HEK293T (cell line): ENCODE measurements around the gene DTYMK.
"Not testable (repeated sequence)": the region's sequence is repeated elsewhere in the genome, so short reads cannot be mapped to it uniquely, and the experiment has no call there.

Source experiments
- CTCF ChIA-PET: fragments of 350-600 bp; formaldehyde crosslinking; extraction: SDS; loops from one replicate; lab custom pipeline; 2021; ENCODE audit warnings: antibody characterized with exemption, inconsistent platforms; lab: Yijun Ruan, JAX
- POLR2A ChIA-PET: fragments of 350-600 bp; formaldehyde crosslinking; extraction: SDS; loops from one replicate; lab custom pipeline; 2020; ENCODE audit warnings: antibody characterized with exemption, inconsistent platforms; lab: Yijun Ruan, JAX
- DNase-seq: peaks from one replicate; pipeline ENCODE4 v3.0.0; 2012; ENCODE audit warnings: mixed read lengths; ENCODE audit errors: extremely low spot score
- ARNT ChIP-seq: fragments of 450-650 bp; IDR thresholded peaks from 2 replicates; pipeline ENCODE4 v1.6.1; 2017; ENCODE audit warnings: mild to moderate bottlenecking
- BHLHE40 ChIP-seq: fragments of 450-650 bp; IDR thresholded peaks from 2 replicates; pipeline ENCODE4 v1.6.1; 2016; ENCODE audit warnings: mild to moderate bottlenecking, moderate library complexity, borderline replicate concordance
- CTBP1 ChIP-seq: fragments of 450-650 bp; IDR thresholded peaks from 2 replicates; pipeline ENCODE4 v1.6.1; 2016; ENCODE audit warnings: borderline replicate concordance
- ELF4 ChIP-seq: fragments of 450-650 bp; IDR thresholded peaks from 2 replicates; pipeline ENCODE4 v1.6.1; 2017; ENCODE audit warnings: antibody characterized with exemption
- FOXA1 ChIP-seq: fragments of 450-650 bp; IDR thresholded peaks from 2 replicates; pipeline ENCODE4 v1.6.1; 2016; ENCODE audit warnings: mild to moderate bottlenecking
- FOXK2 ChIP-seq: fragments of 450-650 bp; IDR thresholded peaks from 2 replicates; pipeline ENCODE4 v1.6.1; 2016; ENCODE audit warnings: mild to moderate bottlenecking
- FOXM1 ChIP-seq: fragments of 450-650 bp; IDR thresholded peaks from 2 replicates; pipeline ENCODE4 v1.6.1; 2017; ENCODE audit warnings: mild to moderate bottlenecking, borderline replicate concordance
- HDGF ChIP-seq: fragments of 450-650 bp; IDR thresholded peaks from 2 replicates; pipeline ENCODE4 v1.6.1; 2017; ENCODE audit warnings: antibody characterized with exemption, borderline replicate concordance
- L3MBTL2 ChIP-seq: fragments of 450-650 bp; conservative IDR thresholded peaks from 2 replicates; pipeline ENCODE4 v1.6.1; 2016; ENCODE audit warnings: mild to moderate bottlenecking
- LEF1 ChIP-seq: fragments of 450-650 bp; IDR thresholded peaks from 2 replicates; pipeline ENCODE4 v1.6.1; 2017; ENCODE audit warnings: mild to moderate bottlenecking, borderline replicate concordance
- NFRKB ChIP-seq: fragments of 450-650 bp; IDR thresholded peaks from 2 replicates; pipeline ENCODE4 v1.6.1; 2016; ENCODE audit warnings: mild to moderate bottlenecking, moderate library complexity
- PKNOX1 ChIP-seq: fragments of 450-650 bp; IDR thresholded peaks from 2 replicates; pipeline ENCODE4 v1.6.1; 2016
- SP1 ChIP-seq: fragments of 450-650 bp; IDR thresholded peaks from 2 replicates; pipeline ENCODE4 v1.6.1; 2017
- SUZ12 ChIP-seq: fragments of 450-650 bp; IDR thresholded peaks from 2 replicates; pipeline ENCODE4 v1.6.1; 2016; ENCODE audit warnings: mild to moderate bottlenecking
- TARDBP ChIP-seq: fragments of 450-650 bp; IDR thresholded peaks from 2 replicates; pipeline ENCODE4 v1.6.1; 2016
- ZNF384 ChIP-seq: fragments of 450-650 bp; IDR thresholded peaks from 2 replicates; pipeline ENCODE4 v1.6.1; 2016

The DTYMK gene

GRCh38 chr2:241665731-241666440 is 20.7 kb downstream of the DTYMK start:
- no peak for TF ChIP-seq ARNT
- peak; percentile 82 for TF ChIP-seq PKNOX1
- no peak for TF ChIP-seq ELF4
- DNase-seq: no peak
- ChIA-PET POLR2A (no interaction called here), CTCF (no interaction called here)

- CTCF ChIA-PET, DNase-seq: not testable (repeated sequence)
- POLR2A ChIA-PET: interaction anchor here (1.2 kb wide), 1 partner anchor 24 kb away, joined by 4 read pairs; the partner anchor contains the start of gene DTYMK
These were observed 23.9 kb downstream of the DTYMK start for GRCh38 chr2:241662731-241663130.

- ChIA-PET CTCF (no interaction called here), POLR2A (no interaction called here)
- DNase-seq: no peak
- TF ChIP-seq CTBP1 (no peak), FOXM1 (no peak), ZNF384 (no peak), LEF1 (no peak), ARNT (no peak), SUZ12 (no peak), ELF4 (no peak), TARDBP (no peak), BHLHE40 (no peak)
These were observed 25.9 kb downstream of the DTYMK start for GRCh38 chr2:241660593-241661213.

GRCh38 chr2:241659150-241659739 is 27.4 kb downstream of the DTYMK start:
- TF ChIP-seq SP1 (no peak), FOXM1 (no peak), ZNF384 (no peak), NFRKB (no peak), SUZ12 (no peak)
- DNase-seq: peak; percentile 47
- CTCF ChIA-PET: interaction anchor here (0.6 to 1.1 kb wide), 6 partner anchors 25 to 1023 kb away, joined by 3 to 4 read pairs (median 3); partner anchors contain the start of gene DTYMK
- POLR2A ChIA-PET: interaction anchor here (1.4 to 1.8 kb wide), 2 partner anchors 27 to 344 kb away, joined by 3 to 5 read pairs; partner anchors contain the start of gene DTYMK

- POLR2A ChIA-PET: interaction anchor here (1.4 to 1.8 kb wide), 2 partner anchors 28 to 343 kb away, joined by 3 to 5 read pairs; partner anchors contain the start of gene DTYMK
These were observed 28.3 kb downstream of the DTYMK start for GRCh38 chr2:241658296-241658695.

GRCh38 chr2:241657786-241658254 is 28.8 kb downstream of the DTYMK start:
- ChIA-PET POLR2A (interaction anchor here (1.4 to 1.8 kb wide), 2 partner anchors 29 to 343 kb away, joined by 3 to 5 read pairs; partner anchors contain the start of gene DTYMK), CTCF (no interaction called here)
- no peak for DNase-seq
- TF ChIP-seq CTBP1 (no peak), LEF1 (no peak), L3MBTL2 (no peak), SUZ12 (no peak), ARNT (no peak), PKNOX1 (no peak), ZNF384 (no peak), HDGF (no peak), FOXM1 (no peak), FOXK2 (no peak)

More at GRCh38 chr2:241658296-241658695, 28.3 kb downstream of the DTYMK start:
- TF ChIP-seq FOXM1 (no peak), NFRKB (no peak), CTBP1 (no peak), LEF1 (no peak), FOXA1 (no peak), SUZ12 (no peak), SP1 (no peak), ZNF384 (no peak), ELF4 (no peak), HDGF (no peak), PKNOX1 (no peak), BHLHE40 (no peak), L3MBTL2 (no peak), TARDBP (no peak), ARNT (no peak)
- CTCF ChIA-PET: interaction anchor here (0.6 kb wide), 1 partner anchor 39 kb away, joined by 5 read pairs; no protein-coding TSS in a partner anchor
- DNase-seq: no peak
